ENCODE measurements around the gene MAML3.

Gene MAML3

DNA sequence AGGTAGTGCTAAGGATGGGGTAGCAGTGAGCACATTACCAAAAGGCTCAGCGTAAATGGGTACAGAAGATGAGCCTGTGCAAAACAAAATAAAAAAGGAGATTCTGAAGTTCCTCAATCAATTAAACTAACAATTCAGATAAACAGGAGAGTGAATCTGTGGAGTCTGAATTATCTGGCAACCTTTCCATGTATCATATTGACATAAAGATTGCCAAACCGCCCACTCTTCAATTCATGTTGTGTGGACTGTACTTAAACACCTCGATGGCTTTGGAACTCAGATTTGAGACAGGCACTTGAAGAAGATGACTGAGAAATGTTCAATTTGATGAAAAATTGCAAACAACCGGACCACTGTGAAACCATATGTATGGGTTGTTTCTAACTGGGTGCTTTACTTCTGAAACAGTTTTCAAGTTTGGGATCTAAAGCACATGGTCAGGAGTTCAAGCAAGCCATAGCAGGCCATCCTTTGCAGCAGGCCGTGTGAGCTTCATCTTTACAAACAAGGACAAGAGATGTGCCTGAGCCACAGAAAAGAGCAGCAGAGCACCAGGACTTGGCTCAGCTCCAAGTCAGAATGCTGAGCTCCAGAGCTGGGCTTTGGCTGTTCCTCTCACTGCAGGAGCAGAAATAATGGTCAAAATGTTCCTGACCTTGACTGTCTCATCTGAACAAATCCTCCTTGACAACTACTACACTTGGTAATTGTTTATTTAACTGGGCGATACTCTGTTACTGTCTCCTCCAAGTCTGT, 380.2 kb downstream of the MAML3 start:
- DNase-seq: no peak

- no peak for DNase-seq
These were observed 383.6 kb downstream of the MAML3 start for GRCh38 chr4:139770361-139770760.

- no peak for DNase-seq
These were observed 384.6 kb downstream of the MAML3 start for GRCh38 chr4:139769364-139769763.

DNA sequence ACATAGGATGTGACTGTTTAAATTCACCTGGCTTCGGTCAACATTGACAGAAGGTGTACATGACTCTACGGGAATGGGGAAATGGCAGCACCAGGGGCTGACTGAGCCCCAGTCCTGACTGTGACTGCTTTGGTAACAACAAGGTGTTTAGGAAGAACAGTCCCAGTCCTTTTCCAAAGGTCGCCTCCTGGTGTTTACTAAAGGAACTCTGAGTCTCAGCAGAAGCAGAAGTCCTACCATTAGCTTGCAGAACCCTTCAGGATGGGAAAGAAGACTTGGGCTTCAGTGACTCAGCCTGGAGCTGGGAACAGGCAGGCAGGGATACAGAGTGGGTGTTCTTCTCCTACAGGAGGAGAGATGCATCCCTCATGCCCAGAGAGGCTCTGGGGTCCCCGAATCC, 385.1 kb downstream of the MAML3 start:
- DNase-seq: no peak

DNA sequence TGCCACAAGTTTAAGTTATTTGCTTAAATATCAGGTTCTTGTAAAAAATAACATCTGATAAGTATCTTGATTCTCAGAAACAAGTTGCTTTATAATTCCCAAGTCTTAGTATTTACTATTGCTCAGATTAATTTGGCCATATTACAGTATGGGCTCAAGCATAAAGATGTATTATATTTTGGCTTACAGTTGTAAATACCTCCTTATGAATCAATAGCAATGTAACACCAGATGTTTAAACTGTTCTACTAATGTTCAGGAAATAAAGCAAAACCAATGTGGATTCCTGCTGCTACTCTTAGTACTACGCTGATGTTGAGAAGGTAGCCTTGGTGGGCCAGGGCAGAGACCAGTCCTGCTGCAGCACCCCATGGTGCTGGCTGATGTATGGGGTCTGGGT, 385.6 kb downstream of the MAML3 start:
- DNase-seq: no peak

GRCh38 chr4:139767585-139767984, 386.4 kb downstream of the MAML3 start:
- DNase-seq: no peak

- no peak for DNase-seq
These were observed 386.8 kb downstream of the MAML3 start for GRCh38 chr4:139767168-139767567.

DNA sequence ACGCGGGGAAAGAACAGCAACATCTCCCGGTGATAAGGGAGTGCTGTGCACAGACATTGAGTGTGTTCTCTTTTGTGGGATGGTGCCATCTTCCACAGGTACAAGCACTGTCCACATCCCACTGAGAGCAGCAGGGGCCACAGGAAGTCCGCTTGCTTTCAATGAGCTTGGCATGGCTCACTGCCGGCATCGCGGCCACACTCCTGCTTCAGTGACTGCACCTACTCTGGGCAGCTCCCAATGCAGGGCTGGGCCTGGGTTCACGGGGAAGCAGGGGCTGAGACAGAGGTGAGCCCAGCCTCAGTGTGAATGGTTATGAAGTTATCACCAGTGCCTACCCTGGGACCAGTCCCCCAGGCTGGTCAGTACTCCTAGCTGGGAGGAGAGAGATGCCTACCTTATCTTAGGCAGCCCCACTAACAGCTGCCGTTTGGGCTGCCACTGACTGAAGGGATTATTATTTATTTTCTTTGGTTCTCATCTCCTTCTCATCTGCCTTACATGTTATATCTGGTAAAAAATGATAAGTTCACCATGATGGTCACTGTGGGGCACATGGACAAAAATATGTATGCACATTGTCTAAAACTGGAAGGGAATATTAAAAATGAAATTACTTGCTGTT, 389.2 kb downstream of the MAML3 start:
- DNase-seq: no peak

DNA sequence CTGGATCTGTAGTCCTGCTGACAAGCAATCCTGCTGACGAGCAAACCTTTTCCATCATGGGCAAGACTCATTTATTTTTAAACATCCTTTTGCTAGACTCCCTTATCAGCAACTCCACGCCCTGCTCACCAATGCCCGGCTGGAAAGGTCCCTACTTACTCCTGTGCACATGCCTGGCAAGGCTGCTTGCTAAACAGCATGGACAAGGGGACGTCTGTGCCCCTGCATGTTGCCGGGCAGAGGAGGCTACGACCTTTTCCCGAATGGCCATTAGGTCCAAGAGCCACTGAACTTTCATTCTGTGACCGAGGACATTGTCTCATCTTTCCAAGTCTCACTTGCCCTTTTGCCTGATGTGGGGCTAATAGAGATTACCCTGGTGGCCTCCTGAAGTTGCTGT, 389.8 kb downstream of the MAML3 start:
- DNase-seq: no peak

DNA sequence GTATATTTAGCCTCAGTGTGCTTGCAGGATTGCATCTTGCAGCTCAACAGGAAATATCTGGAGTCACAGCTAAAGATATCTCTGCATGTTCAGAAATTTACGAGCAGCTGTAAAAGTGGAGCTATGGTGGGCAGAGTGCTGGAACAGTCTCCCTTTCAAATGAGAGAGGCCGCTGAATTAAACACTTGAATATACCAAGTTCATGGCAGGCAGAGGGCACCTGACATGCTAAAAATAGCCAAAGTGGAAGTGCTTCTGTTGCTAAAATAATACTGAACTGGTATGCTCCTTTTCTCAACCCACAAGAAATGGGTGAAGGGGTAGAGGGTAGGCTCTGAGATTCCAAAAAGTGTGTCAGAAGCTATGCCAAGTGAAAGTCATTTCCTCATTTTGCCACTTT, 390.3 kb downstream of the MAML3 start:
- no peak for DNase-seq

GRCh38 chr4:139763205-139763604, 390.8 kb downstream of the MAML3 start:
- no peak for DNase-seq

DNA sequence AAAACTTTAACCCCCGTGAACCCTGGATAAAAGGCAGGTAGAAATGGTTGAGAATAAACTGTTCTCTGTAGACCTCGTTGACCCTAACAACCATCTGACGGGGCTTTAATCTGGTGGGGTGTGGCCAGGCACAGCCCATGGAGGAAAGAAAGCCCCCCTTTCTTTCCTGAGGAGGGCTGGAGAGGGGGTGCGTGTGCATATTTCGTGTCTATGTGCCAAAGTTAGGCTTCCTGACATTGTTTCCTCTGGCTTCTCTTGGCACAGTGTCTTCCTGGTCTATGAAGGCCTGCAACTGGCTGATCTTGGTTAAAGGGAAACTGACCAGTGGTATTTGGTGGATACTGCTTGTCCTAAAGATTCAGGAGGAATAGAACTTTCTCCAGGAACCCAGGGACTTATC, 391.3 kb downstream of the MAML3 start:
- no peak for DNase-seq

- peak; percentile 0 for DNase-seq
These were observed 392.5 kb downstream of the MAML3 start for GRCh38 chr4:139761461-139761860.

DNA sequence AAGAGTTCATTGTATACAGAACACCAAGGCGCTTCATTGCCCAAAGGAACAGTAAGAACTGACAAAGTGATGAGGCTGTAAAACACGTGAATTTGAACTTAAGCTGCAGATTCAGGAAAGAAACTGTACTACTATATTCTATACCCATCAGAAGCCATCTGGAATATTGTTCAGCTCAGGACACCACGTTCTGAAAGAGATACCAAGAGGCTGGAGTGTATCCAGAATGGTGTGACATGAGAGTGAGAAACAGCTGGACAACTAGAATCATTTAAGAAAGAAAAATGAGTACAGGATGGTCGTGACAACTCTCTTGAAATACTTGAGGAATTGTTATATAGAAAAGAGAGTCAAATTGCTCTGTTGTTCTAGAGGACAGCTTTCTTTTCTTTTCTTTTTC, 393.4 kb downstream of the MAML3 start:
- no peak for DNase-seq

DNA sequence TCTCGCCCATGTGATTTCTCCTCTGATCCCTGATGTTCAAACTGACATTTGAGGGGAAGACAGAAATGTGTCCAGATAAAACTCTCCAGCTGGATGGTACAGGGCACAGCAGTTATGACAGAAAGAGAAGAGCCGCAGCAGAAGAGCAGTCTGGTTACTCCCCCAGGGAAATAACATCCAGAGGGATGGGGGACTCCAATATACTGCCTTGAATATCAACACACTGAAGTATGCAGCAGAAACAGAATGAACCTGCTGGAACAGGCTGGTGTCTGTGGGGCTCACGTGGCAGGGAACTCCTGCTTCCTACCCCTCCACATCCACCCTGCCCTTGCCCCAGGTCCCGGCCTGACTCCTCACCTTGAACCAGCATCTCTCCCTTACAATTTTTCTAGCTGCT, 394.9 kb downstream of the MAML3 start:
- DNase-seq: no peak

GRCh38 chr4:139756391-139757180, 397.4 kb downstream of the MAML3 start:
- DNase-seq: no peak

GRCh38 chr4:139754938-139755337, 399.0 kb downstream of the MAML3 start:
- no peak for DNase-seq

GRCh38 chr4:139753686-139754085, 400.3 kb downstream of the MAML3 start:
- no peak for DNase-seq

DNA sequence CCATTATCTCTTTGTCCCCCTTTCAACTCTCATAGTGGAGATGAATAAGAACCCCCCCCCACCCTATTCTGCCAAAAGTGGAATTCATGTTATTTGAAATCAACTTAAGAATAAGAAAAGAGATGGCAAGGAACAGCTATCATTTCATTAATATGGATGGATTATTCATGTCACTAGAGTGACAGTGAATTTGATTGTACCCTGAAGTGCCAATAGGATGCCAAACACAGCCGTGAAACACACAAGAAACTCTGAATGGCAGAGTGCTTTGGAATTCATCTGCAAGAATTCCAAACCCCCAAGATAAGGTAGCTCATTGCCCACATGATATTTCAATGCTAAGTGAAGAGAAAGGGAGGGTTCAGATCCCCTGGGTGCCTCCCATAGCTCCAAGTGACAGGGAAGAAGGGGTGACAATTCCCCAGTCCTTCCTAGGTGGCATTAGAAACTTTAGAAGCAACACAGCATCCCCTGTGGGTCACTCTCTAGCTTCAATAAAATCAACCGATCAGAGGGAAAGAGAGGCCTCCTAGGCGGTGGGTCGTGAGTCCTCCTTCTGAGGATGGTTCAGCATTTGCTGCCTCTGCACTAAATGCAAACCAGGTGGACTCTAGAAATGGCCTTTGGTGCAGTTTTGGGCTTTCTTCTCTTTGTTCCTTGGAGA, 404.0 kb downstream of the MAML3 start:
- no peak for DNase-seq

DNA sequence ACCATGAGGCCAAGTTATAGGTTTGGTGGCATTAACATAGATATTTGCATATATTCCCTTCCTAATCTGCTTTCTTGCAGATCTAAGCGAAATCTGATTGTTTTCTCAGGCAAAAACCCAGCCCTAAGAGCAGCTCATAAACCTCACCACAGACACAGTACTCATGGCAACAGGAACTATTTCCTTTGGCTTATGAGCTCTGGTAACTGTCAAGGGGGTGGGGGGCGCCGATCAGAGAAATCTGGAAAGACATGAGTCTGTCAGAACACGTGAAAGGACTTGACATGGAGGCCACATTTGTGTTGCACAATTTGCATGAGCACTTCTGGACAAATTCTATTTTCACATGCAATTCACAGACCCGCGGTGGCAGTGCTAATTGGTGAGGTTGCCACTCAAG, 404.6 kb downstream of the MAML3 start:
- DNase-seq: no peak

GRCh38 chr4:139746431-139747171, 407.4 kb downstream of the MAML3 start:
- DNase-seq: no peak

DNA sequence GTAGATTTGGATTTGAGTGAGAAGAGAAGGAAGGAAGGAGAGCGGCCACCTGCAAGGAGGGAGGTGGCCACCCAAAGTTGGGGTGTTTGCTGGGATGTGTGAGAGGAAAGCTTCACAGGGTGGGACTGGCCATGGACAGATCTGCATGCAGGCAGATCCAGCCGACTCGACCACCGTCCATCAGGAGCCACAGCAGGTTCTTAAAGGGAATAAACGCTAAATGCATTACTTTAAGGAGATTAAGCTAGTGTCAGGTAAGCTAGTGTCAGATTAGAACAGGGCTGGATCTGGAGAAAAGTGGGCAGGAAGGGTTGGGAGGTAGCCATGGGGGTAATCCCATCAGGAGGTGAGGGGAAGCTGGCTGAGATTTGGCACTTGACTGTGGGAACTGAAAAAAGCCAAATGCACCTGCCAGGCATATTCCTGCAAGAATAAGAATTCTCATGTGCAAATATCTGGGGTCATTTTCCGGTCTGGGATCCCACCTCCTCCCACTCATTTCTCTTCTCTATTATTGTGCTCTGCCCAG, 408.8 kb downstream of the MAML3 start:
- DNase-seq: no peak

DNA sequence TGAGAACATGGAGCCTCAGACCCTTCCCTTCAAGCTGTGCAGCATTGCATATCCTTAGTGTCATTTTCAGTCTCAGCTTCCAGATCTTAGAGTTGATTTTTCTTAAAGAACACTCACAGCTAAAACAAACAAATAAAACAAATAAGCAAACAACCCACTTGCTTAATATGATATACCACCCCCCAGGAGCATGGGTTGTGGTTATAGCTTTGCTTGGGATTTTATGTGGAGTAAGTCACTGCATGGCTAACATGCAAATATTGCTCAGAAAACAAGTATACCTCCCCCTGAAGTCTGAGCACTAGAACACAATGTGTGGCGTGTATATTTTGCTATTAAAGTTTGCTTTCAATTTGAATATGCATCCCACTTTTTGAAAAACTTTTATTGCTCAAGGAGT, 409.8 kb downstream of the MAML3 start:
- no peak for DNase-seq
